Activated naive CD8-positive, alpha-beta T cell treated with anti-CD3 and anti-CD28 coated beads, Interleukin-2, amount 50 U/mL, for 16 hours (primary cell): ENCODE results near the gene COX6A2.
"Not testable (repeated sequence)": the region's sequence is repeated elsewhere in the genome, so short reads cannot be mapped to it uniquely, and the experiment has no call there.

Experiments used
- DNase-seq: peaks from one replicate; pipeline ENCODE4 v3.0.0-alpha.2; 2020; ENCODE audit warnings: low read depth, low spot score

The COX6A2 gene

GRCh38 chr16:31438414-31438813, 10.3 kb upstream of the COX6A2 start:
- no peak for DNase-seq

- no peak for DNase-seq
These were observed 8.3 kb upstream of the COX6A2 start for GRCh38 chr16:31436221-31437045.

- DNase-seq, result no peak
These were observed 7.4 kb upstream of the COX6A2 start for GRCh38 chr16:31435341-31436220.

- DNase-seq, result no peak
These were observed 2.4 kb upstream of the COX6A2 start for GRCh38 chr16:31430380-31431052.

- no peak for DNase-seq
These were observed 1.6 kb upstream of the COX6A2 start for GRCh38 chr16:31429796-31430195.

- no peak for DNase-seq
These were observed 1.2 kb upstream of the COX6A2 start for GRCh38 chr16:31429314-31429713.

- no peak for DNase-seq
These were observed 583 bp upstream of the COX6A2 start for GRCh38 chr16:31428638-31429247.

- peak; percentile 14 for DNase-seq
These were observed 500 bp downstream of the COX6A2 start for GRCh38 chr16:31427441-31428278.

GRCh38 chr16:31423801-31424200, 4.4 kb downstream of the COX6A2 start:
- DNase-seq, result no peak

- no peak for DNase-seq
These were observed 4.9 kb downstream of the COX6A2 start for GRCh38 chr16:31423241-31423640.

GRCh38 chr16:31421587-31421986, 6.6 kb downstream of the COX6A2 start:
- DNase-seq, result peak; percentile 10

- DNase-seq, result no peak
These were observed 8.1 kb downstream of the COX6A2 start for GRCh38 chr16:31420037-31420436.

- no peak for DNase-seq
These were observed 10.2 kb downstream of the COX6A2 start for GRCh38 chr16:31417916-31418315.

- not testable (repeated sequence) for DNase-seq
These were observed 11.1 kb downstream of the COX6A2 start for GRCh38 chr16:31417036-31417435.

GRCh38 chr16:31416371-31416770, 11.8 kb downstream of the COX6A2 start:
- DNase-seq, result no peak

- no peak for DNase-seq
These were observed 13.5 kb downstream of the COX6A2 start for GRCh38 chr16:31414706-31415105.

GRCh38 chr16:31413943-31414342, 14.2 kb downstream of the COX6A2 start:
- no peak for DNase-seq

GRCh38 chr16:31413381-31413780, 14.8 kb downstream of the COX6A2 start:
- DNase-seq, result no peak

GRCh38 chr16:31412750-31413149, 15.4 kb downstream of the COX6A2 start:
- DNase-seq, result no peak

GRCh38 chr16:31411024-31411844, 16.9 kb downstream of the COX6A2 start:
- DNase-seq, result no peak
